Endometrial microvascular endothelial cells (primary cell): ENCODE results near the gene MIER2. TPM values are rescaled to one million over a fixed set of nuclear protein-coding genes. Genes with fewer than 3 reads are reported as not detected.

Experiments
- in situ Hi-C: cut with HindIII; loops from 2 replicates; pipeline ENCODE4 v1.10.0; 2017; ENCODE audit warnings: low sequenced_read_pairs, low pct_unique_long_range_greater_than_20kb; ENCODE audit errors: inconsistent ontology term
- total RNA-seq: library from RNA; depleted of rRNA; stranded (reverse); fragments of >200 nt; gene quantifications from one replicate; pipeline ENCODE4 v1.2.3, GENCODE V29; 2015; ENCODE audit errors: inconsistent ontology term

MIER2 gene
- total RNA-seq, 1 donor from 2014 or later = 37.4 TPM

- in situ Hi-C loops = no loop called here
Observed at GRCh38 chr19:313988-314815, 30.4 kb downstream of the MIER2 start.

DNA sequence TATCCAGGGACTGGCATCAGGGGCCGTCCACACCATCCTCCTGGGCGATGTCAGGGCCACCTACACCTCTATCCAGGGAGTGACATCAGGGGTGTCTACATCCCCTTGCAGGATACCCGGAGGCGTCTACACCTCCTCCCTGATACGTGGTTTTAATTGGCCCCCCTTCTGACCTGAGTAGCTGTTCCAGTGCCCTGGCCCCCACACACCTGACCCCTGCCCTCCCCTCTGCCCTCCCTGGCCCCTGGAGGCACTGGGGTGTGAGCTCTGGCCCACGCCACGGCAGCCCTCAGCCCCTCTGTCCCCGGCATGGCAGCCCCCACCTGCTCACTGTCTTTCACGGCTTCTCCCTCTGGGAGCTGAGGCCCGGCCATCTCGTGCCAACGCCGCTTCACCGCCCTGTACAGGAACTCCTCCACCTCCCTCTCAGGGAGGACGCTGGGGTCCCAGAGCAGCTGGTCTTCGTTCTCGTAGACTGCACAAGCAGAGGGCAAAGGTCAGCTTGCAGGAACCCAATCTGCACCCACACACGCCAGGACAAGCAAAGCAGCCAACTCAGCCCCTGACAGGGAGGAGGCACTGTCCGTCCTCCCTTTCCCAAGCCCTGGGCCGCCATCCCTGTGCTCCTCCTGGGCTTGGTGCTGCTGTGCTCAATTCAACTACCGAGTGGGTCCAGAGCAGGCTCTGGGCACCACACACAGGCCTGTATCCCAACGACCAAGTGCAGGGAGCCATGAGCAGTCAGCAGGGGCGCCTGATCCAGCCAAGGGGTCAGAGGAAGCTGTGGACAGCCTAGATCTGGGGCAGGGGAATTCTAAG, 31.2 kb downstream of the MIER2 start:
- in situ Hi-C loops = no loop called here

DNA sequence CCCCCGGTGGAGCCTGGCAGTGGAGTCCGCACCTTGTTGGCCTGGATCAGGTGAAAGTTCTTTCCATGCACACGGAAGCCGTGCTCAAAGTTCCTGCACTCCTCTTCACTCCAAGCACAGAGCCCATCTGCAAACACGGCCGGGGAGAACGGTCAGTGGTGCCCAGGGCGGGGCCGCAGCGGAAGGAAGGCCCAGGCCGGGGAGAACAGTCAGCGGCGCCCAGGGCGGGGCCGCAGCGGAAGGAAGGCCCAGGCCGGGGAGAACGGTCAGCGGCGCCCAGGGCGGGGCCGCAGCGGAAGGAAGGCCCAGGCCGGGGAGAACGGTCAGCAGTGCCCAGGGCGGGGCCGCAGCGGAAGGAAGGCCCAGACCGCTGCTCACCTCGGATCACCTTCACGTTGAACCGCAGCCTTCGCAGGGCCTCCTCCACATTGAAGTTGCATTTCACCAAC, 32.8 kb downstream of the MIER2 start:
- in situ Hi-C loops = no loop called here

GRCh38 chr19:310781-311496, 33.7 kb downstream of the MIER2 start:
- in situ Hi-C loops = no loop called here

- in situ Hi-C loops = no loop called here
Observed at GRCh38 chr19:310141-310651, 34.4 kb downstream of the MIER2 start.

- in situ Hi-C loops = no loop called here
Observed at GRCh38 chr19:309206-309565, 35.4 kb downstream of the MIER2 start.

DNA sequence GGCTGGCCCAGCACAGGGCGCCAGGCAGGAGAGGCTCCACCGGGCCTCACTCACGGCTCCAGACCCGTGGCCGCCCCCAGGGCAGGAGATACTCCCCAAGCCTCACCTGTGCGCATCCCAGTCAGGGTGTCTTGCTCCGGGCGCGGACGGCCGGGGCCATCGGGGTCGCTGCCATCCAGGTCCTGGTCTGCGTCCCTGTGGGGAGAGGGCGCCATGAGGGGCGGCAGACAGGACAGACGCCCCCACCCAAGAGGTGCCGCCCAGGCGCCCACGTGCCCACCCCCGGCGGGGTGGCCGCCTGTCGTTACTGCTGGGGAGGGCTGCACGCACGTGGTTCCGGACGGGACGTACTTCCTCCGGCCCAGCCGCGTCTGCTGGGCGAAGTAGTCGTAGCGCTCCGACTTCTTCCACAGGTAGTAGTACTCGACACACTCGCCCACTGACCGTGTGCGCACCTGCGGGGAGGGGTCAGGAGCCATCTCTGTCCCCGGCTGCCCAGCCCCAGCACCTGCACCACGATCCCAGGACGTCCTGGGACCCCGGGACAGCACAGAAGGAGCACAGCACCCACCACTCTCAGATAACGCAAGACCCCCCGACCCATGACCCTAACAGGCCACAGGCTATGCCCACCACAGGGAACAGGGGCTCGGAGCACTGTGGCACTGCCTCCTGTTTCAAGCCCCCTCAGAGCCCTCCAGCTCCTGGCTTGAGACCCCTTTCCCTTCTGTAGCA, 36.0 kb downstream of the MIER2 start:
- in situ Hi-C loops = no loop called here

GRCh38 chr19:307793-308420, 36.7 kb downstream of the MIER2 start:
- in situ Hi-C loops = no loop called here

DNA sequence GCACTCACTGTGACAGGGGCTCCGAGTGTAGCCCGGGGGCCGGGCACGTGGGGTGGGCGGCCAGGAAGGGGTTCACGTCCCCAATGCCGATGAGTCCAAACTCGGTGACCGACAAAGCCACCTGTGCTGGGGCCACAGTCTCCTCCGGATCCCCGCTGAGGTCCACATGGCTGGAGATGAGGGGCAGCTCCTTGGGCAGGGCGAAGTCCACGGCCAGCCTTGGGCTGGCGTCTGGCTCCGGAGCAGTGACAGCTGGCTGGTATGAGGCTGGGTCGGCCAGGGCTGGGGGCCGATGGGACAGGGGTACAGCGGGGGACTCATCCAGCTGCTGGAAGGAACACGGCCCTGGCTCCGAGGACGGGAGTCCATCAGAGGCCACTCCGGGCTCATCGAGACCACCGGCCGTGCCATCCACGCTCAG, 37.5 kb downstream of the MIER2 start:
- in situ Hi-C loops = no loop called here

GRCh38 chr19:306151-306900, 38.3 kb downstream of the MIER2 start:
- in situ Hi-C loops = no loop called here

- in situ Hi-C loops = no loop called here
Observed at GRCh38 chr19:305240-306150, 39.1 kb downstream of the MIER2 start.

- in situ Hi-C loops = no loop called here
Observed at GRCh38 chr19:296476-297225, 47.9 kb downstream of the MIER2 start.

GRCh38 chr19:295687-296370, 48.8 kb downstream of the MIER2 start:
- in situ Hi-C loops = no loop called here

- in situ Hi-C loops = no loop called here
Observed at GRCh38 chr19:294946-295686, 49.5 kb downstream of the MIER2 start.
